Stimulated activated CD8-positive, alpha-beta memory T cell treated with anti-CD3 and anti-CD28 coated beads, Interleukin-12 subunit alpha, Interleukin-12 subunit beta, amount 100 ng/mL, for 4 hours (primary cell): ENCODE data around the gene NUDT9.
"Not testable (repeated sequence)": the region's sequence is repeated elsewhere in the genome, so short reads cannot be mapped to it uniquely, and the experiment has no call there.

ENCODE experiments used
- DNase-seq: peaks from one replicate; pipeline ENCODE4 v3.0.0-alpha.2; 2020; ENCODE audit warnings: low read depth

The NUDT9 gene, protein sequence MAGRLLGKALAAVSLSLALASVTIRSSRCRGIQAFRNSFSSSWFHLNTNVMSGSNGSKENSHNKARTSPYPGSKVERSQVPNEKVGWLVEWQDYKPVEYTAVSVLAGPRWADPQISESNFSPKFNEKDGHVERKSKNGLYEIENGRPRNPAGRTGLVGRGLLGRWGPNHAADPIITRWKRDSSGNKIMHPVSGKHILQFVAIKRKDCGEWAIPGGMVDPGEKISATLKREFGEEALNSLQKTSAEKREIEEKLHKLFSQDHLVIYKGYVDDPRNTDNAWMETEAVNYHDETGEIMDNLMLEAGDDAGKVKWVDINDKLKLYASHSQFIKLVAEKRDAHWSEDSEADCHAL

GRCh38 chr4:87422104-87423052, at the start of gene NUDT9:
Gene NUDT9, plus strand, starts transcription at chr4:87422573. Its CDS starts 333 bp downstream, at chr4:87422906.
- peak; percentile 76 for DNase-seq

- DNase-seq, result no peak
Measured at GRCh38 chr4:87375719-87376291, 46.6 kb upstream of the NUDT9 start.

DNA sequence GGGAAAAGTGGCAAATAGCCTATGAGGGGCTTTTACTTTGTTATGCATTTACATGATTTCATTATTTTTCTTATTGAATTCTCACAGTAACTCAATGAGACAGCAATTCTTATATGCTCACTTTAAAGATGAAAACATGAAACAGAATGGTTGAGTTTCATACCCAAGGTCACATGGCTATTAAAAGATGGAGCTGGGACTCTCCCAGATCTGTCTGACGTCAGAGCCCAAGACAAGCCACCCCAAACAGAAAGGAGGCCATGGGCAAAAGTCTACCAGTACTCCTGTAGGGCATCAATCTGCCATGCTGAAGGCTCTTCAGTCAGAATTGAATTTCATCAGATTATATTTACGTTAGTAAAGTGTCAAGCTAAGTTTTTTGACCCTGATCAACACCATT, 44.6 kb upstream of the NUDT9 start:
- DNase-seq, result no peak

DNA sequence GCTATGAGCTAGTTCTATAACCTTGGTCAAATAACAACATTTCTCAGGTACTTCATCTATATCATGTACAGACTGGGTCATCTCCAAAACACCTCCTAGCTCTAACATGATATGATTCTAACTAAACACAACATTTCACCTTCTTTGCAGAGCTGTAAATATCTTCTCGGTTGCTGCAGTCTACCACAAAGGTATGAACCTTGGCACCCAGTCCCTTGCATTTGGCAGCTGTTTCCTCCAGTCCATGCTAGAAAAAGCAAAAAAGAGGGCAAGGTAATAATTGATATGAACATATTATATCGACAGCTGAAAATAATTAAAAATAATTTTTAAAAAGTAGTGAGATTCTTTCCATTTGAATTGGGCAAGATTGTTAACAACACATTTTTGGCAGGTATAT, 40.3 kb upstream of the NUDT9 start:
- DNase-seq, result no peak

DNA sequence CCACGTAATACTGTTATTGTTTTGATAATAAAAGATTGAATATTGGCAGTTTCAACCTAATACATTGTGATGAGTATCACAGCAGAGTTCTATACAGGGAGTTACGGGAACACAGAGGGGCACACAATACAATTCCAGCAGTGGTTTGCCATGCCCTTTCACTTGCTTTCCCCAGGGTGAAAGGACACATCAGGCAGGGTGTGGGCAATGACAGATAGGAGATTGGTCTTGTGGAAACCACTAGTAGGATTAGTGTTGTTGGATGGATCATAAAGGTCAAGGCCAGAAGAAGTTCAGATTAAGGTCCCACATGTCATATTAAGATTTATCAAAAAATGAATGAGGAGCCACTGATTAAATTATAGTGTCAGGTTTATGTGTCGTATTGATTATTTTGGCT, 39.4 kb upstream of the NUDT9 start:
- no peak for DNase-seq

DNA sequence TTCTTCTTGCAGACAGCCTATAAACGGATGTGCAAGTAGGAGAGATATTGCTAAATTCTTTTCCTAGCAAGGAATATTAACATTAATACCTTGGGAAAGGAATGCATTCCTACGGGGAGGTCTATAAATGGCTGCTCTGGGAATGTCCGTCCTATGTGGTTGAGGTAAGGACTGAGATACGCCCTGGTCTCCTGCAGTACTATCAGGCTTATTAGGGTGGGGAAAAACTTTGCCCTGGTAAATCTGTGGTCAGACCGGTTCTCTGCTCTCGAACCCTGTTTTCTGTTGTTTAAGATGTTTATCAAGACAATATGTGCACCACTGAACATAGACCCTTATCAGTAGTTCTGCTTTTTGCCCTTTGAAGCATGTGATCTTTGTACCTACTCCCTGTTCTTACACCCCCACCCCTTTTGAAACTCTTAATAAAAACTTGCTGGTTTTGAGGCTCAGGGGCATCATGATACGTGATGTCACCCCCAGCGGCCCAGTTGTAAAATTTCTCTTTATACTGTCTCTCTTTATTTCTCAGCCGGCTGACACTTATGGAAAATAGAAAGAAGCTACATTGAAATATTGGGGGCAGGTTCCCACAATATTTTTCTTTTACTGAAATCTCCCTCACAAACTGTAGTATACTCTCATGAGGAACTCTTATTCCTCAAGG, 37.8 kb upstream of the NUDT9 start:
- DNase-seq, result not testable (repeated sequence)

DNA sequence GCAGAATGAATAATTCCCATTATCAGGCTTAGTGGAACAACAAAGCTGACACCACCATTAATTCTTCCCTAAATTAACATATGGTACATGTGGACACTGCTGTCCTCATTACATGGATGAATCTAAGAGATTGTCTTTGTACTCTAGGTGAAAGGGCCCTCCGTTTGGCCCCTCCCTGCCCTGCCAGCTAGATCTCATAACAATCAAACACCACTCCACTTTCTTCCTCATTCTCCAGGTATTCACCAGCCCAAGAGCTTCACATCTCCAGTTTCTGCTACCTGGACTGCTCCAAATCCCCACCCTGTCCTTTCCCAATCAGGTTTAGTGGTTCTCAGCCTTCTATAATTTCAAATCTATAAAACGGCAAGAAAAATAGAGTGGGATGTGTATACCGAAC, 35.1 kb upstream of the NUDT9 start:
- no peak for DNase-seq

- no peak for DNase-seq
Measured at GRCh38 chr4:87388901-87389300, 33.5 kb upstream of the NUDT9 start.

GRCh38 chr4:87390055-87390454, 32.3 kb upstream of the NUDT9 start:
- DNase-seq, result not testable (repeated sequence)

DNA sequence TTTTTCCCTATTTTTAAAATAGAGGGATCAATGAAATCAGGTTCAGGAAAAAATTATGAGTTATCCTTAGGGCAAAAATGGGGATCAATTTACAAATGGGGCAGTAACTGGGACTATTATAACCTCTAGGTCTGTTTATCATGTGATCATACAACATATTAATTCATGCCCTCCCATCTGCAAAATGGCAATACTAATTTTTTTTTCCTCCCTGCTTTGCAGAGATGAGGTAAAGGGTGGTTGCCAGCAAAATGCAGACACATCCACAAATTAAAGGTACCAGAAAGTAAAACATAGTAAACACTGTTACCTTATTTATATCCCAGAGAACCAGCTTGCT, 31.9 kb upstream of the NUDT9 start:
- DNase-seq, result no peak

GRCh38 chr4:87390891-87391575, 31.3 kb upstream of the NUDT9 start, which contains the start of gene HSD17B11:
Gene HSD17B11, minus strand, starts transcription at chr4:87391188. Its CDS starts 118 bp downstream, at chr4:87391070.
- DNase-seq, result peak; percentile 59

DNA sequence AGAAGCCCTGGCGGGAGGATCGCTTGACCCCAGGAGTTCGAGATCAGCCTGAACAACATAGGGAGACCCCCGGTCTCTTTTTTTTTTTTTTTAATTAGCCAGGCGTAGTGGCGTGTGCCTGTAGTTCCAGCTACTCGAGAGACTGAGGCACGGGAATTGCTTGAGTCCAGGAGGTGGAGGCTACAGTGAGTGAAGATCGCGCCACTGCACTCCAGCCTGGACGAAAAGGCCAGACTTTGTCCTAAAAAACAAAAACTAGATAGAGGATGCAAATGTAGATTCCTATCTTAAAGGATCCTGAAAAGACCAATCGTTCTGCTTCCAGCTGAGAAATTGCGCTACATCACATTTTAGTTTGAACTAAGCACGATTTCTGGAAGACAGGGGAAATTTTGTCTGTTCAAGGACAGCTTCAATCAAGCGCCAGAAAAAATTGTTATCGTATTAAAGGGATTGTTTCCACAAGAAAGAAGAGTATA, 30.8 kb upstream of the NUDT9 start:
- DNase-seq, result no peak

GRCh38 chr4:87392183-87392582, 30.2 kb upstream of the NUDT9 start:
- no peak for DNase-seq

DNA sequence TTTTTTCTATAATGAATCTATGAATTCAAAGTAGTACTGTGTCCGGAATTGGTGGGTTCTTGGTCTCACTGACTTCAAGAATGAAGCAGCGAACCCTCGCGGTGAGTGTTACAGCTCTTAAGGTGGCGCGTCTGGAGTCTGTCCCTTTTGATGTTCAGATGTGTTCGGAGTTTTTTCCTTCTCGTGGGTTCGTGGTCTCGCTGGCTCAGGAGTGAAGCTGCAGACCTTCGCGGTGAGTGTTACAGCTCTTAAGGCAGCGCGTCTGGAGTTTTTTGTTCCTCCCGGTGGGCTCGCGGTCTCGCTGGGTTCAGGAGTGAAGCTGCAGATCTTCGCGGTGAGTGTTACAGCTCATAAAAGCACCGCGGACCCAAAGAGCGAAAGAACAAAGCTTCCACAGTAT, 27.3 kb upstream of the NUDT9 start:
- not testable (repeated sequence) for DNase-seq

- not testable (repeated sequence) for DNase-seq
Measured at GRCh38 chr4:87395851-87396250, 26.5 kb upstream of the NUDT9 start.

- DNase-seq, result no peak
Measured at GRCh38 chr4:87399148-87399547, 23.2 kb upstream of the NUDT9 start.

- no peak for DNase-seq
Measured at GRCh38 chr4:87399954-87400353, 22.4 kb upstream of the NUDT9 start.

- not testable (repeated sequence) for DNase-seq
Measured at GRCh38 chr4:87403732-87404131, 18.6 kb upstream of the NUDT9 start.

- no peak for DNase-seq
Measured at GRCh38 chr4:87405211-87405820, 17.1 kb upstream of the NUDT9 start.

DNA sequence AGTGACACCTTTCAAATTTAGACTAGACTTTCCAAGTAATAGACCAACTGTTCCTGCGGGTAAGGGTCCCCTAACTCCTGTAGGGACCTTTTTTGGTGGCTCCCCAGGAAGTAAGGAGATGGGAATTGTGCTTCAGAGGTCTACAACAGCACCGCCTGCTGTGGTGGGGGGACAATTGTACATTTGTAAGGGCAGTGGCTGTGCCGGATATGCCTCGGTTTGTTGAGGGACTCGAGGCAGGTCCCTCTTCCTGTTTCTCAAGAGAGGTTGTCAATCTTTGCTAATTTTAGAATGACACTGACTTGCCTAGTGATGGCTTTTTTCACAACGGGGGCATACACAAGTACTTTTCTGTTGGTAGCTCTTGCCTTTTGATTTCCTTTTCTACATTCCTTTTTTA, 15.9 kb upstream of the NUDT9 start:
- DNase-seq, result no peak

GRCh38 chr4:87406902-87407301, 15.5 kb upstream of the NUDT9 start:
- not testable (repeated sequence) for DNase-seq
